K562 (cell line): ENCODE results near the gene FMNL1. TPM values are rescaled to one million over a fixed set of nuclear protein-coding genes. Genes with fewer than 3 reads are reported as not detected.

Experiments
- BRF2 ChIP-seq: IDR thresholded peaks from 3 replicates; pipeline ENCODE4 v1.6.1; 2011; ENCODE audit warnings: borderline replicate concordance, mild to moderate bottlenecking; ENCODE audit not compliant: insufficient read length, insufficient read depth
- CBX8 ChIP-seq: fragments of 200-600 bp; sonication (generic); IDR thresholded peaks from 2 replicates; pipeline ENCODE4 v1.6.1; 2012; ENCODE audit warnings: borderline replicate concordance, mixed run types, low read depth, mild to moderate bottlenecking, moderate library complexity, mixed read lengths, low read length, control low read depth, inconsistent platforms; ENCODE audit not compliant: poor library complexity, severe bottlenecking; ENCODE audit errors: extremely low read depth
- ETV5 ChIP-seq: sonication (generic); formaldehyde crosslinking; IDR thresholded peaks from 2 replicates; pipeline ENCODE4 v1.4.0; 2020; ENCODE audit warnings: low read depth, mild to moderate bottlenecking, missing genetic modification reagents
- ETV6 ChIP-seq, 3 experiments: fragments of 150-350 bp in 1 of 3; sonication (generic) in 1 of 3; formaldehyde crosslinking in 1 of 3; IDR thresholded peaks; 2 replicates each; pipeline versions ENCODE4 v1.6.1 to v1.8.0; 2014 to 2022; ENCODE audit warnings: borderline replicate concordance in 2 of 3, low read depth in 2 of 3, antibody characterized with exemption in 1 of 3, low read length in 1 of 3, mild to moderate bottlenecking in 1 of 3, missing genetic modification reagents in 1 of 3
- EZH2 ChIP-seq: IDR thresholded peaks from 2 replicates; pipeline ENCODE4 v1.6.1; 2012; ENCODE audit warnings: low read depth, mild to moderate bottlenecking, inconsistent platforms, low read length, borderline replicate concordance
- FUS ChIP-seq: fragments of 200-400 bp; formaldehyde crosslinking; optimal IDR thresholded peaks from 2 replicates; pipeline ENCODE3; 2017; ENCODE audit warnings: low read depth, low read length
- HDGF ChIP-seq: fragments of 450-650 bp; IDR thresholded peaks from 2 replicates; pipeline ENCODE4 v1.6.1; 2016
- ILK ChIP-seq: fragments of 450-650 bp; IDR thresholded peaks from 2 replicates; pipeline ENCODE4 v1.6.1; 2016; ENCODE audit warnings: missing genetic modification characterization, low read depth, mild to moderate bottlenecking, missing compliant biosample characterization, moderate library complexity, borderline replicate concordance
- MXI1 ChIP-seq: IDR thresholded peaks from 2 replicates; pipeline ENCODE4 v1.6.1; 2011; ENCODE audit warnings: low read depth, mild to moderate bottlenecking, improper control_type of control experiment, low read length
- RBM15 ChIP-seq: fragments of 200-400 bp; formaldehyde crosslinking; IDR thresholded peaks from 2 replicates; pipeline ENCODE4 v1.6.1; 2018; ENCODE audit warnings: mild to moderate bottlenecking, low read length, moderate library complexity; ENCODE audit not compliant: insufficient read depth
- TAF15 ChIP-seq: fragments of 200-400 bp; formaldehyde crosslinking; IDR thresholded peaks from 2 replicates; pipeline ENCODE4 v1.6.1; 2017; ENCODE audit warnings: mild to moderate bottlenecking, low read depth, low read length, moderate library complexity
- TAL1 ChIP-seq: fragments of 450-650 bp; IDR thresholded peaks from 2 replicates; pipeline ENCODE4 v1.6.1; 2016; ENCODE audit warnings: mild to moderate bottlenecking
- THRB ChIP-seq: fragments of 450-650 bp; formaldehyde crosslinking; conservative IDR thresholded peaks from 2 replicates; pipeline ENCODE4 v1.4.0; 2022; ENCODE audit warnings: mild to moderate bottlenecking, missing genetic modification characterization
- ZNF282 ChIP-seq: sonication (generic); formaldehyde crosslinking; IDR thresholded peaks from 2 replicates; pipeline ENCODE4 v1.8.1; 2023; ENCODE audit warnings: missing genetic modification reagents
- ZNF395 ChIP-seq: fragments of 200-800 bp; sonication (Bioruptor generic); IDR thresholded peaks from 2 replicates; pipeline ENCODE4 v1.6.1; 2017; ENCODE audit warnings: missing genetic modification characterization, missing compliant biosample characterization
- ZNF512 ChIP-seq: IDR thresholded peaks from 2 replicates; pipeline ENCODE4 v1.6.1; 2016; ENCODE audit warnings: missing genetic modification characterization, missing compliant biosample characterization
- ZNF778 ChIP-seq: fragments of 450-650 bp; formaldehyde crosslinking; IDR thresholded peaks from 2 replicates; pipeline ENCODE4 v1.4.0; 2020; ENCODE audit warnings: mild to moderate bottlenecking, moderate library complexity
- polyA plus RNA-seq, 8 experiments: library from polyadenylated mRNA; depleted of rRNA in 4 of 8; stranded (reverse) in 5 of 8; unstranded in 3 of 8; fragments of >200 nt; fragmentation: Nextera tagmentation in 2 of 8; fragmentation: Illumina TruSeq in 1 of 8; extraction: Ambion mirVana in 2 of 8; extraction: Trizol in 1 of 8; gene quantifications; 2 replicates each; pipeline versions ENCODE4 v1.2.1 to v1.2.3, GENCODE V29; 2011 to 2014; ENCODE audit warnings: inconsistent platforms in 1 of 8, missing spikeins in 1 of 8
- total RNA-seq, 7 experiments: library from RNA; depleted of rRNA in 6 of 7; stranded (reverse); fragments of >200 nt in 6 of 7; fragmentation: Illumina TruSeq in 2 of 7; extraction: Trizol in 2 of 7; gene quantifications; 2 replicates each; pipeline versions ENCODE4 v1.2.1 to v1.2.3, GENCODE V29; 2011 to 2021; ENCODE audit warnings: low replicate concordance in 1 of 7
- TF ChIP-seq, protein P1 (sequence below): fragments of 250-450 bp; sonication (Bioruptor Pico); IDR thresholded peaks from 2 replicates; pipeline ENCODE4 v1.8.0; 2021; ENCODE audit warnings: borderline replicate concordance, mild to moderate bottlenecking, moderate library complexity; ENCODE audit not compliant: poor library complexity, severe bottlenecking

Gene FMNL1
- total and polyA plus RNA-seq, 9 of the 15 experiments (the other 6 are each of a cell fraction or from before 2014, with no cell fraction given): 0.70 to 36.6 (median 7.7) TPM

GRCh38 chr17:45270828-45271418 is 49.2 kb downstream of the FMNL1 start (continued):
- TF ChIP-seq THRB (no peak), ETV6 (IDR thresholded peaks at IDR 0.05; ENCODE audit: borderline replicate concordance in 1 of 2, low read depth in 2 of 2, low read length in 1 of 2) (no peak), ETV6 (CRISPR knock-in tag; IDR thresholded peaks at IDR 0.05; ENCODE audit: borderline replicate concordance) (no peak), HDGF (no peak), EZH2 (no peak), ZNF395 (no peak), ZNF778 (CRISPR knock-in tag) (no peak), TAF15 (no peak), MXI1 (no peak), ILK (no peak), TAL1 (no peak), ZNF512 (no peak), CBX8 (no peak), FUS (no peak), BRF2 (no peak), RBM15 (no peak), ZNF282 (no peak), ETV5 (CRISPR knock-in tag) (no peak)
- TF ChIP-seq, protein P1, sequence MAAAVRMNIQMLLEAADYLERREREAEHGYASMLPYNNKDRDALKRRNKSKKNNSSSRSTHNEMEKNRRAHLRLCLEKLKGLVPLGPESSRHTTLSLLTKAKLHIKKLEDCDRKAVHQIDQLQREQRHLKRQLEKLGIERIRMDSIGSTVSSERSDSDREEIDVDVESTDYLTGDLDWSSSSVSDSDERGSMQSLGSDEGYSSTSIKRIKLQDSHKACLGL (CRISPR knock-in tag): no peak
